ENCODE data around the gene DUOXA1. TPM values are rescaled to one million over a fixed set of nuclear protein-coding genes. Genes with fewer than 3 reads are reported as not detected.

DUOXA1 gene
- polyA plus RNA-seq, 1 of the 3 experiments (the other 2 are of a cell fraction) = 0.02 TPM

- 0 out of 2 replicates have a peak overlapping the region, but pooled peaks have one; percentile 88 for H3K4me2 ChIP-seq
Measured at GRCh38 chr15:45167631-45168205, 38.0 kb upstream of the DUOXA1 start.

More at GRCh38 chr15:45167631-45168205, 38.0 kb upstream of the DUOXA1 start:
- H3K9me2 ChIP-seq = no peaks in the 10 kb centered on the region
- H3K4me1 ChIP-seq (ENCODE audit: control insufficient read depth in 1 of 2, insufficient read depth in 2 of 2, low read depth in 1 of 2, low read length in 1 of 2) = peaks cover 13 to 68% of the 10 kb centered on the region in 2 experiments
- no peaks in the 10 kb centered on the region for H3K27me3 ChIP-seq (ENCODE audit: insufficient read depth)
- no peak for TF ChIP-seq CHD2 (IDR thresholded peaks at IDR 0.05; ENCODE audit: low read length, partially characterized antibody)
- no peak for TF ChIP-seq NFIC (IDR thresholded peaks at IDR 0.05; ENCODE audit: borderline replicate concordance)
- TF ChIP-seq RCOR1 (IDR thresholded peaks at IDR 0.05; ENCODE audit: low read length) = no peak
- no peak for TF ChIP-seq MEF2A (IDR thresholded peaks at IDR 0.05; ENCODE audit: borderline replicate concordance, low read depth)
- TF ChIP-seq EP300 (IDR thresholded peaks at IDR 0.05; ENCODE audit: borderline replicate concordance in 1 of 2, low read depth in 1 of 2, low read length in 1 of 2) = no peak
- TF ChIP-seq REST (IDR thresholded peaks at IDR 0.05; ENCODE audit: low read depth, low read length) = no peak
- no peak for TF ChIP-seq FOSL2 (IDR thresholded peaks at IDR 0.05; ENCODE audit: borderline replicate concordance, low read depth)
- TF ChIP-seq, protein P1, sequence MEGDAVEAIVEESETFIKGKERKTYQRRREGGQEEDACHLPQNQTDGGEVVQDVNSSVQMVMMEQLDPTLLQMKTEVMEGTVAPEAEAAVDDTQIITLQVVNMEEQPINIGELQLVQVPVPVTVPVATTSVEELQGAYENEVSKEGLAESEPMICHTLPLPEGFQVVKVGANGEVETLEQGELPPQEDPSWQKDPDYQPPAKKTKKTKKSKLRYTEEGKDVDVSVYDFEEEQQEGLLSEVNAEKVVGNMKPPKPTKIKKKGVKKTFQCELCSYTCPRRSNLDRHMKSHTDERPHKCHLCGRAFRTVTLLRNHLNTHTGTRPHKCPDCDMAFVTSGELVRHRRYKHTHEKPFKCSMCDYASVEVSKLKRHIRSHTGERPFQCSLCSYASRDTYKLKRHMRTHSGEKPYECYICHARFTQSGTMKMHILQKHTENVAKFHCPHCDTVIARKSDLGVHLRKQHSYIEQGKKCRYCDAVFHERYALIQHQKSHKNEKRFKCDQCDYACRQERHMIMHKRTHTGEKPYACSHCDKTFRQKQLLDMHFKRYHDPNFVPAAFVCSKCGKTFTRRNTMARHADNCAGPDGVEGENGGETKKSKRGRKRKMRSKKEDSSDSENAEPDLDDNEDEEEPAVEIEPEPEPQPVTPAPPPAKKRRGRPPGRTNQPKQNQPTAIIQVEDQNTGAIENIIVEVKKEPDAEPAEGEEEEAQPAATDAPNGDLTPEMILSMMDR (IDR thresholded peaks at IDR 0.05) = no peak
- TF ChIP-seq PBX3 (IDR thresholded peaks at IDR 0.05) = no peak
- no peaks in the 10 kb centered on the region for H4K20me1 ChIP-seq (ENCODE audit: insufficient read depth)
- ChIA-PET POLR2A (interaction anchor here (0.9 to 5.9 kb wide), 2 partner anchors 11 to 18 kb away, joined by 3 to 97 read pairs; partner anchors contain the start of gene SHF), CTCF (interaction anchor here (0.8 to 5.9 kb wide), 11 partner anchors 8 to 291 kb away, joined by 3 to 31 read pairs (median 8); partner anchors contain the start of gene SHF)
- no peaks in the 10 kb centered on the region for H3K36me3 ChIP-seq (replicated peaks in 1 of 2; ENCODE audit: control insufficient read depth in 1 of 2, insufficient read depth in 2 of 2, low read length in 1 of 2)
- peaks cover 6% of the 10 kb centered on the region for H3F3A ChIP-seq (replicated peaks; ENCODE audit: insufficient read depth)
- 100% methylated on average over 1 of the region's 9 CpGs for WGBS (ENCODE audit: low lambda C conversion rate)
- DNase-seq = no peak
- peak overlapping the region; percentile 84 to 100; a peak in 3 of 4 replicates for H3K27ac ChIP-seq (ENCODE audit: low read depth in 2 of 2, low read length in 1 of 2)
- no peak overlapping the region for H2AFZ ChIP-seq (ENCODE audit: low read depth)
- peak overlapping the region; percentile 90; the same call in 1 of the 2 replicates for H3K9ac ChIP-seq
- peaks cover 10% of the 10 kb centered on the region; the same call in 1 of the 2 replicates for H3K79me2 ChIP-seq (ENCODE audit: insufficient read depth)
- H3K9me3 ChIP-seq = no peaks in the 10 kb centered on the region
- H3K4me3 ChIP-seq (ENCODE audit: low read depth in 2 of 2, low read length in 1 of 2) = peak overlapping the region; percentile 54 to 72
